ENCODE results near the gene CACNB1. TPM values are rescaled to one million over a fixed set of nuclear protein-coding genes. Genes with fewer than 3 reads are reported as not detected.

Gene CACNB1
- total and polyA plus RNA-seq, 2 of the 13 experiments (the other 11 are each of a cell fraction or from before 2014, with no cell fraction given) = 0.75 to 1.5 TPM

- TF ChIP-seq RBAK (CRISPR knock-in tag; IDR thresholded peaks at IDR 0.05) (no peak), ZMYM2 (CRISPR knock-in tag; IDR thresholded peaks at IDR 0.05) (no peak), ZNF800 (CRISPR knock-in tag; IDR thresholded peaks at IDR 0.05) (no peak; the same call in 1 of the 2 replicates), FOXP4 (CRISPR knock-in tag; IDR thresholded peaks at IDR 0.05) (peak; percentile 35; the same call in 1 of the 2 replicates), ZNF430 (CRISPR knock-in tag; IDR thresholded peaks at IDR 0.05) (peak; percentile 7; the same call in 1 of the 2 replicates), PHF20 (CRISPR knock-in tag; IDR thresholded peaks at IDR 0.05) (peak; percentile 81), ARNTL (CRISPR knock-in tag; IDR thresholded peaks at IDR 0.05) (peak; percentile 33; the same call in 1 of the 2 replicates), BRD4 (CRISPR knock-in tag; IDR thresholded peaks at IDR 0.05) (peak; percentile 92; the same call in 1 of the 2 replicates), DPF2 (CRISPR knock-in tag; IDR thresholded peaks at IDR 0.05; ENCODE audit: borderline replicate concordance, low read depth) (no peak), HNF4G (IDR thresholded peaks at IDR 0.05; ENCODE audit: borderline replicate concordance, low read depth, low read length) (peak; percentile 23; the same call in 1 of the 2 replicates), HNF4G (CRISPR knock-in tag; IDR thresholded peaks at IDR 0.05; ENCODE audit: borderline replicate concordance, low read depth) (no peak), SIN3A (IDR thresholded peaks at IDR 0.05; ENCODE audit: borderline replicate concordance, low read depth, low read length) (peak; percentile 68; the same call in 1 of the 2 replicates), KDM1A (CRISPR knock-in tag; IDR thresholded peaks at IDR 0.05) (peak; percentile 51; the same call in 1 of the 2 replicates), SNAPC2 (CRISPR knock-in tag; IDR thresholded peaks at IDR 0.05) (peak; percentile 15; the same call in 1 of the 2 replicates), RNF219 (CRISPR knock-in tag; IDR thresholded peaks at IDR 0.05) (peak; percentile 35; the same call in 1 of the 2 replicates), CCAR2 (optimal IDR thresholded peaks at IDR 0.05; ENCODE audit: low read depth, low read length) (peak; percentile 21), RFXAP (CRISPR knock-in tag; IDR thresholded peaks at IDR 0.05; ENCODE audit: borderline replicate concordance) (0 out of 2 replicates have a peak, but pooled peaks have one; percentile 19), ZXDC (CRISPR knock-in tag; IDR thresholded peaks at IDR 0.05) (no peak), ZNF451 (CRISPR knock-in tag; IDR thresholded peaks at IDR 0.05) (peak; percentile 93)
Observed at GRCh38 chr17:39200070-39200879, 2.8 kb upstream of the CACNB1 start, which contains the start of gene RPL19 (continued).
